GM18867 (cell line): Measurements from ENCODE around the gene GNAS-AS1.
"Not testable (repeated sequence)": the region's sequence is repeated elsewhere in the genome, so short reads cannot be mapped to it uniquely, and the experiment has no call there.

ENCODE experiments used
- ATAC-seq: cut with Tn5 transposase; IDR thresholded peaks from one replicate; pipeline ENCODE4 v1.9.1; 2021; ENCODE audit warnings: mild to moderate bottlenecking, moderate library complexity; ENCODE audit not compliant: unreplicated experiment

The GNAS-AS1 gene

DNA sequence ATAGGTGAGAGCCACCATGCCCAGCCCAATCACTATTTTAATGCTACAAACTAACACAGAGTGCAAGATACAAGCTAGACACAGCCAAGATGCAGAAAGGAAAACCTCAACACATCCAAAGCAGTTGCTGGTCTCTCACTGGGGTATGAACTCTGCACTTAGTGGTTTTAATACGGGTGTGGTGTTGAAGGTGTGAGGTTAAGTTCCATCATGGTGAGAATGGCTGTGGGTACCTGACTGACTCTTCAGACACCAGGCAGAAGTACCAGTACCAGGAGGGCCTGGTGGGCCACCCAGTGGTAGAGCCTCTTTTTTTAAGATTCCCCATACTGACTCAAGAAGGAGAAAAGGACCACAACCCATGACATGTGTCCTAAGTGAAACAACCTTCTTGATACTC is 13.0 kb downstream of the GNAS-AS1 start:
- ATAC-seq, result no peak

GRCh38 chr20:58836616-58837204 is 14.0 kb downstream of the GNAS-AS1 start:
- no peak for ATAC-seq

DNA sequence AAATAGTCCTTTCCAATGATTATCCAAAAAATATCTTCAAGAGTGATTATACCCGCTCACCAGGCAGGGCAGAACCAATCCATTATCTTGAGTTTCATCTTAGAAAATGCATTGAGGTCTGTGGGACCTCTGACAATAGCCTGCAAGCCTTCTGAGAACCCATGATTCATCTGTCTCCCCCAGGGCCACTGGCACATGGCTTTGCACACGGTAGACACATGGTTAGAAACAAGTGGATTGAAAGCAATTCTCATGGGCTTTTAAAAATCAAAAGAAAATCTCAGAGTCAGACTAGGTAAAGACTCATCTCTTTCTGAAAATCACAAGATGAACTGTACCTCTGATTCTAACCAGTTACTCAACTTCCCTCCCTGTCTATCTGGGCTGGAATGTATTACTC is 15.5 kb downstream of the GNAS-AS1 start:
- no peak for ATAC-seq

DNA sequence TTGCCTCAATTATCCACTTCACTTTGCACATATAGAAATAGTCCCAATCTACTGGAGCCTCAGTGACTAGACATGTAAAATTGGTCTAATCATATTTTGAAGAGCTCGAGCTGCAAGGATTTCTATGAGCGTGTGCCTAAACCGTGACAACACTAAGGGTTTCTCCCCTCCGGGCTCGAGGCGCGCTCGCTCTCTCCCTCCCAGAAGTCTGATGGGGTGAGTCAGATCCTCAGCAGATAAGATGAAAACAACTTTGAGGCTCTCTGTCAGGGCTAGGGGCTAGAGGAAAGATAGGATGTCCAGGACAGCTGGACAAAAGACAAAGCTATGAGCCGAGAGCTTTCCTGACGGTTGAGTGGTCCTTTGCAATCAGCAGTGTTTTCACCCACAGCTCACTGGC is 16.8 kb downstream of the GNAS-AS1 start:
- ATAC-seq, result no peak

DNA sequence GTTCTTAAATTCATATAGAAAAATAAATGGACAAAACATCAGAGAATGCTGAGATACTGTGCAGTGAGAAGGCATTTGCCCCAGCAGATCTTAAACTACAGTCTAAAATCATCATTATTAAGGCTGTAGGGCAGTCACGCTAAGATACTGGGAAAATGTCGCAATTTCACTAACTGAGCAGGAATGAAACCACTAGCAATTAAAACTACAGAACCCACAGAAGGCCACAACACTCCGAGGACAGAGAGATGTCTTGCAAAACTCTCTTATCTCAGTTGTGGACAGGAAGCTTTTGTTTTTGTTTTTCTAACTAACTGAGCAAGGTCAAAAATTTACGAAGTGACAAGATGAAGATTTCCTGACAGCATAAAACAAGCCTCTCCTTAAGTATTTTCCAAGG is 18.2 kb downstream of the GNAS-AS1 start:
- ATAC-seq, result no peak

DNA sequence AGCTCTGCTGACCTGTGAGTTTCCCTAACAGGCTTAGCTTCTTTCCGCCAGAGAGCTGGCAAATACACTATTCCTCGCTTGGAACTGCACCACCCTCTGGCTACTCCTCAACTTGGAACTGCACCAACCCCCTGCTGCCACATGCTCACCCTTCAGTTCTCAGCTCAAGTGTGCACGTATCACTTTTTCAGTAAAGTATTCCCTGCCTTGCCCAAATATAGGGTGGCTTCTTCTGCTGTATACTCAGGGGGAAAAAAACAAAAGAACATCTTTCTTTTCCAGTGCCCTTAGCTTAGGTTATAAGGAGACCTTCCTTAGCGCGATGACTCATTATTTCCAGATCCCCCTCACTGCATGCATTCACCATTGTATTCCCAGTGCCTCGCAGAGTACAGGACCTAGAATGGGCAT is 21.2 kb downstream of the GNAS-AS1 start:
- ATAC-seq, result no peak

DNA sequence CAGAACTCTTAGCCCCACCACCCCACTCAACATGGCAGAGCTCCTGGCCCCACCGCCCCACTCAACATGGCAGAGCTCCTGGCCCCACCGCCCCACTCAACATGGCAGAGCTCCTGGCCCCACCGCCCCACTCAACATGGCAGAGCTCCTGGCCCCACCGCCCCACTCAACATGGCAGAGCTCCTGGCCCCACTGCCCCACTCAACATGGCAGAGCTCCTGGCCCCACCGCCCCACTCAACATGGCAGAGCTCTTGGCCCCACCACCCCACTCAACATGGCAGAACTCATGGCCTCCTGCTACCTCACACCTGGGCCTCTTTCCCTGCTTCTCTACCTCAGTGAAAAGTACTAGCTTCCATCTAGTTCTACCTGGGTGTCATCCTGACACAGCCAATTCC is 21.9 kb downstream of the GNAS-AS1 start:
- not testable (repeated sequence) for ATAC-seq

GRCh38 chr20:58828136-58828535 is 22.6 kb downstream of the GNAS-AS1 start:
- no peak for ATAC-seq

GRCh38 chr20:58826271-58826670 is 24.4 kb downstream of the GNAS-AS1 start:
- ATAC-seq, result no peak

- no peak for ATAC-seq
These were observed 25.3 kb downstream of the GNAS-AS1 start for GRCh38 chr20:58825450-58825849.

- ATAC-seq, result no peak
These were observed 25.9 kb downstream of the GNAS-AS1 start for GRCh38 chr20:58824843-58825242.

DNA sequence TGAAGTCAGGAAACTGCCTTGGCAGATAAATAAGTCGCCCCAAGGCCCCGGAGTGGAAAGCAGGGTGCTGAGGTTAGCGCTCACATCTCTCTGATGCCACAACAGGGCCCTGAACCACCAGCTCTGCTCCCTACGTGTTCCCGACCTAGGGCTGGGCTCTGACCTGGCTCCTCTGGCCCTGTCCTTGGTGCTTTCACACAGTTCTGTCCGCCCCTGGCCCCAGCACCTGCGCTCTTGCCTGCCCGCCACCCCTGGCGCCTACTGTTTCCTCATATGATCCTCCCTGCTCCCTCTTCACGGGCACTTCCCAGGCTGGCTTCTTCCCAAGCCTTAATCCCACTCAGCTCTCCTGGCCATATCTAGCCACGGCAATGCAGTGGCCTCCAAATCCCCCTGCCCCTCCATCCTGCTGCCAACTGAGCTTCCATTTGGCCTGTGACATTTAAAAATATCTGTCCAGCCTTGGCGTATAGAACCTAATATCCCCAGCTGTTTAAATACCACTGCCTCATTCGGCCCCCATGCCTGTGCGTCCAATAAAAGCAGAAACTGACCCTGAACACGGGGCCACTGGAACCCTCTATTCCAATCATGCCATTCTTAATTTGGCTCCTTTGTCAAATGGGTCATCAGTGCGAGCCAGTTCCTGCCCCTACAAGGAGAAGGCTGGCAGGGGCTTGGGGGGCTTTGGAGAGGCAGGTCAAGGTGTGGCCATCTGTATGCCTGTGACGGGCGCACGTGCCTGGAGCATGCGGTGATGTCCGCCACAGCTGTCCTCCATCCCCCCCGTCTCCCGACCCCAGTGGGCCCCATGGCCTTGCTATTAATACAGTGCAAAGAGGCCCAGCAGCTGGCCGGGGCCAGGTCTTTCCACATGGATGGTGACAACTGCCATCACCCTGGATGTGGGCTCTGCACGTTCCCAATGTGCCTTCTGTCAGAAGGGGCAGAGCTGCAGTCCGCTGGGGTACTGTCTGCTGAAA is 27.7 kb downstream of the GNAS-AS1 start:
- no peak for ATAC-seq

DNA sequence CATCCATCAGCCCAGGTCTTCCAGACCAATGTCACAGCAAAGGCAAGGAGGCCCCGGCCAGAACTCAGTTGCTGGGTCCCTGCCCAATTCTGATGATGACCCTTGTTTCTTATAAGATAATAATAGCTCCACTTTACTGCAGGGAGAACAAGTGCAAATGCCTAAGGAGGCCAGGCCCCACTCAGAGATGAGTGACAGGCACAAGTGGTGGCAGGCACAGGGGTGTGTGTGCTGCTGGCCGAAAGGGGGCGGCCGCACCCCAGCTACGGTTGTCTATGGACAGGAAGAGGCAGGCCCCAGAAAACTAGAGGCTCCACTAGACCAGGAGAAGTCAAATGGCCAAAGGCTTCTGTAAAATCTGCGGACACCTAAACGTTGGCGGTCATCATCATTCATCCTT is 28.6 kb downstream of the GNAS-AS1 start:
- ATAC-seq, result no peak

DNA sequence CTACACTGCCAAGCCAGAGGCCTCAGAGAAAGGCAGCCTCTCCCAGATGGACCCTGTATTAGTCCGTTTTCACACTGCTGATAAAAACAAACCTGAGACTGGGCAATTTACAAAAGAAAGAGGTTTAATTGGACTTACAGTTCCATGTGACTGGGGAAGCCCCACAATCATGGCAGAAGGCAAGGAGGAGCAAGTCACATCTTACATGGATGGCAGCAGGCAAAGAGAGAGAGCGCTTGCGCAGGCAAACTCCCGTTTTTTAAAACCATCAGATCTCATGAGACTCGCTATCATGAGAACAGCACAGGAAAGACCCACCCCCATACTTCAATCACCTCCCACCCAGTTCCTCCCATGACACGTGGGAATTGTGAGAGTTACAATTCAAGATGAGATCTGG is 30.2 kb downstream of the GNAS-AS1 start:
- not testable (repeated sequence) for ATAC-seq

- no peak for ATAC-seq
These were observed 30.8 kb downstream of the GNAS-AS1 start for GRCh38 chr20:58819921-58820320.

GRCh38 chr20:58818586-58819285 is 32.0 kb downstream of the GNAS-AS1 start:
- ATAC-seq, result no peak

DNA sequence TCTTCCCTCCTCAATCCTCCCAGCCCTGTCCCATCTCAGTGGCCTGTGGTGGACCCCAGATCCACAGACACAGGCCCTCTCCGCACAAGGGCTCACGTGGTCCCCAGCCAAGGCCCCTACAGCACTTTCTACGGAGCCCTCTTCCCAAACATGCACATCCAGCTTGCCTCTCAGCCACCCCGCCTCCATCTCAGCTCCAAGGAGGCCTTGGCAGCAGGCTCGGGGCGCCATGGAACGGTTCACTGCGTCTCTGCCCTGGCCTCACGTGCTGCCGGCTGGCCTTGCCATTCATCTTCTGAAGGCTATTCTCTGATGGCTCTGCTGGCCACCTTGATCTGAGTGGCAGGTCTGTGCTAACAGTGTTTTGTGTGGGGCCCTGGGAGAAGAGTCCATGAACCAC is 33.0 kb downstream of the GNAS-AS1 start:
- no peak for ATAC-seq

- ATAC-seq, result no peak
These were observed 33.6 kb downstream of the GNAS-AS1 start for GRCh38 chr20:58816957-58817651.

GRCh38 chr20:58816051-58816450 is 34.7 kb downstream of the GNAS-AS1 start:
- no peak for ATAC-seq

DNA sequence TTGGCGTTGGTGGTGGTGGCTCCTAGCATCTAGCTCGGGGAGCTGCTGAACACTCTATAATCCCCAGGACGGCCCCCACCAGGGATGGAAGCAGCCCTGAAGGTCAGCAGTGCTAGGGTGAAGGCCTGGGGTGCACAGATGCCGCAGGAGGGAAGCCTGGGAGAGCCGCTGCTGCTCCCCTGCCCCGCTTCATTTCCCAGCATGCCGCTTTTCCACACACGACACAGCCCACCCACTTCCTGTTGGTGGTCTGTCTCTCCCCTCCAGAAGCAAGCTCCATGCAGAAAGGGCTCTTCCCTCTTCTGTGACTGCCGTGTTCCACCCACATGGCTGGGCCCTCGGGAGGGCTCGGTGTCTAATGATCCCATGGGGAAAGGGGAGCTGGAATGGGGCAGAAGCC is 35.3 kb downstream of the GNAS-AS1 start:
- ATAC-seq, result no peak

- no peak for ATAC-seq
These were observed 37.3 kb downstream of the GNAS-AS1 start for GRCh38 chr20:58813369-58813768.
